ENCODE data around the gene ENTREP3. TPM values are rescaled to one million over a fixed set of nuclear protein-coding genes. Genes with fewer than 3 reads are reported as not detected.

Gene ENTREP3
- total RNA-seq, 2 donors from 2014 or later = 19.6 to 24.3 TPM

GRCh38 chr1:155278689-155279160, 23.4 kb upstream of the ENTREP3 start:
- H3K4me3 ChIP-seq = no peak overlapping the region
- peaks cover 4% of the 10 kb centered on the region for H3K4me1 ChIP-seq (replicated peaks)
- H3K27me3 ChIP-seq (replicated peaks; ENCODE audit: insufficient read depth) = no peaks in the 10 kb centered on the region
- WGBS = 61% methylated on average over 10 of the region's 10 CpGs
- intact Hi-C loops (cut with DNase I) = loop anchor here (5.0 to 10.0 kb wide), 3 partner anchors 226 to 314 kb away; partner anchors contain the start of gene ASH1L
- no peaks in the 10 kb centered on the region for H3K9me3 ChIP-seq
- no peaks in the 10 kb centered on the region for H3K36me3 ChIP-seq
- TF ChIP-seq POLR2A (IDR thresholded peaks at IDR 0.05) (no peak), POLR2AphosphoS5 (IDR thresholded peaks at IDR 0.05) (no peak), CTCF (IDR thresholded peaks at IDR 0.05) (no peak)
- DNase-seq (ENCODE audit: low spot score) = no peak
- no peak overlapping the region for H3K27ac ChIP-seq

- WGBS = 2% methylated on average over 28 of the region's 29 CpGs
- Histone ChIP-seq H3K9me3 (no peaks in the 10 kb centered on the region), H3K4me1 (replicated peaks) (peaks cover 4% of the 10 kb centered on the region), H3K27me3 (replicated peaks; ENCODE audit: insufficient read depth) (no peaks in the 10 kb centered on the region), H3K27ac (peak overlapping the region; percentile 76 to 83), H3K4me3 (peak overlapping the region; percentile 56 to 64), H3K36me3 (no peaks in the 10 kb centered on the region)
- peak; percentile 26 for DNase-seq (ENCODE audit: low spot score)
- TF ChIP-seq CTCF (IDR thresholded peaks at IDR 0.05) (peak in 2 of 4 experiments; percentile 28 to 39), POLR2AphosphoS5 (IDR thresholded peaks at IDR 0.05) (no peak), POLR2A (IDR thresholded peaks at IDR 0.05) (no peak)
- intact Hi-C loops (cut with DNase I) = loop anchor here (5.0 to 10.0 kb wide), 3 partner anchors 227 to 314 kb away; partner anchors contain the start of gene ASH1L
These were observed 22.8 kb upstream of the ENTREP3 start for GRCh38 chr1:155277902-155278688.

- TF ChIP-seq POLR2AphosphoS5 (IDR thresholded peaks at IDR 0.05) (peak; percentile 87), CTCF (IDR thresholded peaks at IDR 0.05) (peak; percentile 74 to 85 (median 78)), POLR2A (IDR thresholded peaks at IDR 0.05) (no peak)
- Histone ChIP-seq H3K27me3 (replicated peaks; ENCODE audit: insufficient read depth) (no peaks in the 10 kb centered on the region), H3K4me1 (replicated peaks) (peaks cover 4% of the 10 kb centered on the region), H3K36me3 (no peaks in the 10 kb centered on the region), H3K9me3 (no peaks in the 10 kb centered on the region), H3K4me3 (peak within 1 kb of the TSS; percentile 56 to 64), H3K27ac (peak within 1 kb of the TSS; percentile 76 to 83)
- under 1% methylated on average over 40 of the region's 68 CpGs for WGBS
- peak; percentile 97 for DNase-seq (ENCODE audit: low spot score)
- intact Hi-C loops (cut with DNase I) = loop anchor here (5.0 to 10.0 kb wide), 3 partner anchors 228 to 315 kb away; partner anchors contain the start of gene ASH1L
These were observed 22.0 kb upstream of the ENTREP3 start, which contains the start of gene HCN3 for GRCh38 chr1:155277070-155277901. TSS of gene HCN3 (plus strand) at chr1:155277463. CDS start at chr1:155277591, 128 bp downstream.

- WGBS = 11% methylated on average over 60 of the region's 61 CpGs
- Histone ChIP-seq H3K4me3 (peak within 1 kb of the TSS; percentile 93), H3K27me3 (replicated peaks; ENCODE audit: insufficient read depth) (no peaks in the 10 kb centered on the region), H3K27ac (peak within 1 kb of the TSS; percentile 97 to 99), H3K36me3 (peaks cover 11 to 13% of the 10 kb centered on the region in 2 donors), H3K4me1 (replicated peaks) (peaks cover 4% of the 10 kb centered on the region), H3K9me3 (no peaks in the 10 kb centered on the region)
- intact Hi-C loops (cut with DNase I) = loop anchor here (2.0 to 10.0 kb wide), 3 partner anchors 47 to 291 kb away; partner anchors contain the start of genes ASH1L and RUSC1
- DNase-seq (ENCODE audit: low spot score) = peak; percentile 92
- TF ChIP-seq POLR2A (IDR thresholded peaks at IDR 0.05) (peak; percentile 81), CTCF (IDR thresholded peaks at IDR 0.05) (peak in 1 of 4 experiments; percentile 27), POLR2AphosphoS5 (IDR thresholded peaks at IDR 0.05) (peak; percentile 97)
These were observed 18.3 kb upstream of the ENTREP3 start, which contains the start of gene CLK2 for GRCh38 chr1:155273343-155274245. TSS of gene CLK2 (minus strand) at chr1:155273504. CDS start at chr1:155270977, 2,527 bp downstream.
